Measurements from ENCODE around the gene CD101. TPM values are rescaled to one million over a fixed set of nuclear protein-coding genes. Genes with fewer than 3 reads are reported as not detected.

The CD101 gene
- total RNA-seq, 1 donor from 2014 or later, result not detected

DNA sequence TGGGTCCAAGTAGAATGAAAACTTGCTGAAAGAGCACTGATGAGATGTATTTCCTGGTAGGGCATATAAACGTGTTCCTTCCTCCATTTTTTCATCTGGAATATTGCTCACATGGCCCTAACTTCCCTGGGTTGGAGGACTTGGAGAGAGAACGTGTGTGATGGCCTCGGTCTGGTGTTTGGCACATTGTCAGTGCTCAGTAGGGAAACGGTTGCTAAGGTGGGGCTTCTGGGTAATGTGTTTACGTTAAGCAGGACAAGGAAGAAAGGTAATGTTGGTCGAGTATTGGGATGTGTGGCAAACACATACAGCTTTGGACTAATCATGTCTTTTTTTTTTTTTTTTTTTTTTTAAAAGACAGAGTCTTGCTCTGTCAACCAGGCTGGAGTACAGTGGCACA lies 64.8 kb downstream of the CD101 start:
- no peaks in the 10 kb centered on the region for H3K9me3 ChIP-seq
- no peak overlapping the region for H3K4me3 ChIP-seq
- no peaks in the 10 kb centered on the region for H3K36me3 ChIP-seq
- TF ChIP-seq, protein P1, sequence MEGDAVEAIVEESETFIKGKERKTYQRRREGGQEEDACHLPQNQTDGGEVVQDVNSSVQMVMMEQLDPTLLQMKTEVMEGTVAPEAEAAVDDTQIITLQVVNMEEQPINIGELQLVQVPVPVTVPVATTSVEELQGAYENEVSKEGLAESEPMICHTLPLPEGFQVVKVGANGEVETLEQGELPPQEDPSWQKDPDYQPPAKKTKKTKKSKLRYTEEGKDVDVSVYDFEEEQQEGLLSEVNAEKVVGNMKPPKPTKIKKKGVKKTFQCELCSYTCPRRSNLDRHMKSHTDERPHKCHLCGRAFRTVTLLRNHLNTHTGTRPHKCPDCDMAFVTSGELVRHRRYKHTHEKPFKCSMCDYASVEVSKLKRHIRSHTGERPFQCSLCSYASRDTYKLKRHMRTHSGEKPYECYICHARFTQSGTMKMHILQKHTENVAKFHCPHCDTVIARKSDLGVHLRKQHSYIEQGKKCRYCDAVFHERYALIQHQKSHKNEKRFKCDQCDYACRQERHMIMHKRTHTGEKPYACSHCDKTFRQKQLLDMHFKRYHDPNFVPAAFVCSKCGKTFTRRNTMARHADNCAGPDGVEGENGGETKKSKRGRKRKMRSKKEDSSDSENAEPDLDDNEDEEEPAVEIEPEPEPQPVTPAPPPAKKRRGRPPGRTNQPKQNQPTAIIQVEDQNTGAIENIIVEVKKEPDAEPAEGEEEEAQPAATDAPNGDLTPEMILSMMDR (IDR thresholded peaks at IDR 0.05), result no peak
- no peak for DNase-seq (ENCODE audit: low spot score in 2 of 2)
- no peak overlapping the region for H3K27ac ChIP-seq
- H3K4me1 ChIP-seq, result no peaks in the 10 kb centered on the region
- intact Hi-C loops (cut with DNase I), result no loop called here
- H3K27me3 ChIP-seq, result no peaks in the 10 kb centered on the region

DNA sequence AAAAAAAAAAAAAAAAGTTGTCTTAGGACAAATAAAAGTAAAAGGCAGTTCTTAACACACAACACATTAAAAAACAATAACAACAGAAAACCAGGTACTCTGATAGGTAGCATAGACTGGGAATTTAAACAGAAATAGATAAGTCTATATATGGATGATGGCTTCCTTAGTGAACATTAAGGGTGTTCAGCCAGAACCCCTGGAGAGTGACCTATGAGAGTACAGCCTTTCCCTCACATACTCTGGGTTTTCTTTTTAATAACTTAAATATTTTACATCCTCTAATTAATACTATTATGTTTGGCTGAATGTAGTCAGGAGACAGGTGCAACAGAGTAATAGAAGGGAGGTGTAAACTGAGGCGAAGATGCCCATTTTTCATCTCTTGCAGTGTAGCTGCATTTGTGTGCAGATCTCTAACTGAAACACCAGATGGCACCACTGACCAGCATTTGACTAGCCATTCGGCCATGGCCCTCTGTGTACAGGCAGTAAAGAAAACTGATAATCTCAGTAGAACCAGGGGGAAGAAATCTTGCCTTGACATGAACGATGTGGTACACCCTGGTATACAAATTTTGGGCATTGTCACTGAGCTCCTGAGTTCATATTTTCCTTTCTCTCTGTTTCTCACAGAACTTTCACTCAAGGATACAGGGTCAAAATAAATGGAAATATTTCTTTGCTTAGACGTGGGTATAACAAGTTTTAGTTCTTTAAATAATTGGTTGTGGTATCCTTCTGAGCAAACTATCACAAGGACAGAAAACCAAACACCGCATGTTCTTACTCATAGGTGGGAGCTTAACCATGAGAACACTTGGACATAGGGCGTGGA lies 66.2 kb downstream of the CD101 start:
- no peak overlapping the region for H3K27ac ChIP-seq
- H3K9me3 ChIP-seq, result no peaks in the 10 kb centered on the region
- H3K4me3 ChIP-seq, result no peak overlapping the region
- H3K4me1 ChIP-seq, result no peaks in the 10 kb centered on the region
- DNase-seq (ENCODE audit: low spot score in 2 of 2), result no peak
- no peaks in the 10 kb centered on the region for H3K27me3 ChIP-seq
- intact Hi-C loops (cut with DNase I), result loop anchor here (1.0 kb wide), 2 partner anchors 61 to 217 kb away; no protein-coding TSS in a partner anchor
- no peaks in the 10 kb centered on the region for H3K36me3 ChIP-seq
- TF ChIP-seq, protein P1 (IDR thresholded peaks at IDR 0.05), result peak; percentile 74 to 86 (median 77)

DNA sequence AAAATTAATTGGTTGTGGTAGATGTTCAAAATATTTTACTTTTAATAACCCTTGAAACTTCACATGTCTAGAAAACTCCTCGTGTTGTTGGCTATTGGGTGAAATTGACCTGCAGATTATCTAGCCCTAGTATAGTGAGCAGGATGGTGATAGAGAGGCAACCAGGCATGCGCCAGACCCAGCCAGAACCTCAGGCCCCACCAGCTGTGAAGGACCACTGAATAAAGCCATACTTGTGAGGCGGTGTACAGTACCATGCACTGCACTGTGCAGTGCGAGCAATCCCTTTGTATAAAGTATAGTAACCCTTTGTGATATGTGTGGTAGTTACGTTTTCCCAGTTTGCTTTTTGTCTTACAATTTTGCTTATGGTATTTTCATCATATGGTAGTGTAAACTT lies 67.0 kb downstream of the CD101 start:
- intact Hi-C loops (cut with DNase I), result loop anchor here (1.0 kb wide), 1 partner anchor 60 kb away; no protein-coding TSS in a partner anchor

DNA sequence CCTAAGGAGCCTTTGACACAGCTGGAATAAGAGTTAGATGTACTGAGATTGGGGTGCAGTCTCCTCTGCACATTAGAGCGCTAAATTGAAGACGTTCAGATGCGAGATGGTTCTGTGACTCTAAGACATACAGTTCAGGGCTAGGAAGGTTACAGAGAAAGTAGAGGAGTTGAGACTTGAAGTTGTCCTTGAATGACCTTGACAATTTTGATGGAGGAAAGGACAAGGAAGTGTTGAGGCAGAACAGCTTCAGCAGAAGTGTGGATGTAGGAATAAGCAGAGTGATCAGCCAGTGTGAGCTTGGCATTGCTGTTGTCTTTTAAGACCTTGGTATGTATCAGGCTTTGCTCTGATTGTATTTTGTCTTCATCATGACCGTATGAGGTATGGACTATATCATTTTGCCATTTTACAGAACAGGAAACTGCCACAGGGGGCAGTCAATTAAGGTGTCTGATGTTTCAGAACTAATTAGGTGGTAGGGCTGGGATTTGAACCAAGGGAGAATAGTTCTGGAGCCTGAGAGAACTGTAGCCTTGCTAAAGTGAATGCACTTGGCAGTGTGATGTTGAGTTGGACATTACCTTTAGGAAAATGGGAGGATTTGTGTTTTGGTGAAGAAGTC lies 67.8 kb downstream of the CD101 start:
- TF ChIP-seq, protein P1 (IDR thresholded peaks at IDR 0.05), result no peak
- Histone ChIP-seq H3K36me3 (no peaks in the 10 kb centered on the region), H3K4me3 (no peak overlapping the region), H3K27me3 (no peaks in the 10 kb centered on the region), H3K27ac (no peak overlapping the region), H3K9me3 (no peaks in the 10 kb centered on the region), H3K4me1 (no peaks in the 10 kb centered on the region)
- DNase-seq (ENCODE audit: low spot score in 2 of 2), result no peak
- intact Hi-C loops (cut with DNase I), result no loop called here

More for the DNA sequence above, 67.0 kb downstream of the CD101 start:
- H3K36me3 ChIP-seq, result no peaks in the 10 kb centered on the region
- no peaks in the 10 kb centered on the region for H3K9me3 ChIP-seq
- H3K4me3 ChIP-seq, result no peak overlapping the region
- no peaks in the 10 kb centered on the region for H3K4me1 ChIP-seq
- TF ChIP-seq, protein P1 (IDR thresholded peaks at IDR 0.05), result no peak
- DNase-seq (ENCODE audit: low spot score in 2 of 2), result no peak
- H3K27ac ChIP-seq, result no peak overlapping the region
- H3K27me3 ChIP-seq, result no peaks in the 10 kb centered on the region

DNA sequence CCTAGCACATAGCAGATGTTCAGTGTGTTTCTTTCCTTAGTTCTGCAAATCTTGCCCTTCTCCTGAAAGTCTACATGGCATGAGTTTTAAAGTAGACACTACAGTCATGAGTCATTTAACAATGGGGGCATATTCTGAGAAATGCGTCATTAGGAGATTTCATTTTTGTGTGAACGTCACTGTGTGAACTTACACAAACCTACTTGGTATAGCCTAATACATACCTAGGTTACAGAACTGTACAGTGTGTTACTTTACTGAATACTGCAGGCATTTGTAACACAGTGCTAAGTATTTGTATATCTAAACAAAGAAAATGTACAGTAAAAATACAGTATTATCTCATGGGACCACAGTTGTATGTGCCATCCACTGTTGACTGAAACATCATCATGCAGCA lies 68.6 kb downstream of the CD101 start:
- intact Hi-C loops (cut with DNase I), result no loop called here
- no peak for DNase-seq (ENCODE audit: low spot score in 2 of 2)
- H3K4me1 ChIP-seq, result no peaks in the 10 kb centered on the region
- no peak overlapping the region for H3K4me3 ChIP-seq
- peaks cover under 1 to 4% of the 10 kb centered on the region in 2 donors for H3K36me3 ChIP-seq
- TF ChIP-seq, protein P1 (IDR thresholded peaks at IDR 0.05), result no peak
- H3K27ac ChIP-seq, result no peak overlapping the region
- no peaks in the 10 kb centered on the region for H3K9me3 ChIP-seq
- H3K27me3 ChIP-seq, result no peaks in the 10 kb centered on the region

Measured in ascending aorta (tissue), 2 donors.